Sigmoid colon (tissue), 4 donors: Measurements from ENCODE around the gene ADARB1.

Experiments used
- POLR2A ChIP-seq, 2 donors: fragments of 450-650 bp; IDR thresholded peaks; one replicate each; pipeline ENCODE4 v1.6.1; 2016; ENCODE audit warnings: antibody characterized with exemption in 2 of 2, mild to moderate bottlenecking in 2 of 2, moderate library complexity in 2 of 2
- POLR2AphosphoS5 ChIP-seq, 4 donors: sonication (generic); formaldehyde crosslinking; IDR thresholded peaks; one replicate each; pipeline ENCODE4 v1.6.1; 2017; ENCODE audit warnings: antibody characterized with exemption in 4 of 4
- TF ChIP-seq, protein P1 (sequence below), 4 experiments: fragments of 450-650 bp in 3 of 4; fragments of 200-600 bp in 1 of 4; IDR thresholded peaks; one replicate each; pipeline ENCODE4 v1.5.1; 2016 to 2019; ENCODE audit warnings: antibody characterized with exemption in 4 of 4, mild to moderate bottlenecking in 3 of 4, moderate library complexity in 2 of 4

DNA sequence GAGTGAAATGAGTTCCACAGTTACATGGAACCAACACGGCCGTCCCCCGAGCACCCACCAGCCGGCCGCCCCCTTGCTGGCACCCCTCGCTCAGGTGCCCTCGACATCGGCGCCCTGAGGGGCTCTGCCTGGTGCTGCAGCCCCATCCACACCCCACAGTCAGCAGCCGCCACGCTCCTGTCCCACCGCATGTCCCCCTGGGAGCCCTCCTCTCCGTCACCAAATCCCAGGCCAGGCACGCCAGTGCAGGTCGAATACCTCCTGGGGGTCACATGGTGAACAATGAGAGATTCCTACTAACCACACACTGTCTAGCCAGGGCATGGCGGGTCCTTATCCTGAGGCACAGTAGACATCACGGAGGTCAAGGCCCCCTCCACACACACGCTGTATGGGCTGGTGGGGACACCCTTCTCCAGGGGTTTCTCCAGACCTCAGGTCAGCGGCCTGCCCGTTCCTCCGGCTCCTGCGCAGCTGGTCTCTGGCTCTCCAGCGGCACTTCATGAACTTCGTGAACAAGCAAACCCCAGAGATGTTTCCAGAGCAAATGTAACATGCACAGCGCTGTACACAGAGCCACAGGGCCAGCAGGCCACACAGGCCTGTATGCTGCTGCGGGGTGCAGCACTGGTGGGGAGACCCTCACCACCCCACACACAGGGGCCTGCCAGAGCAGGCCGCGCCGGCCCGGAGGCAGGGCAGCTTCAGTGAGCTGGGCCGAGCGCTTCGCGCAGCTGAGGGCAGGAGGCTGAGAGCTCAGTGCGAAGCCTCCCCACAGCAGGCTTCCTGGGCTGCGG is 191.5 kb downstream of the ADARB1 start:
- TF ChIP-seq, protein P1, sequence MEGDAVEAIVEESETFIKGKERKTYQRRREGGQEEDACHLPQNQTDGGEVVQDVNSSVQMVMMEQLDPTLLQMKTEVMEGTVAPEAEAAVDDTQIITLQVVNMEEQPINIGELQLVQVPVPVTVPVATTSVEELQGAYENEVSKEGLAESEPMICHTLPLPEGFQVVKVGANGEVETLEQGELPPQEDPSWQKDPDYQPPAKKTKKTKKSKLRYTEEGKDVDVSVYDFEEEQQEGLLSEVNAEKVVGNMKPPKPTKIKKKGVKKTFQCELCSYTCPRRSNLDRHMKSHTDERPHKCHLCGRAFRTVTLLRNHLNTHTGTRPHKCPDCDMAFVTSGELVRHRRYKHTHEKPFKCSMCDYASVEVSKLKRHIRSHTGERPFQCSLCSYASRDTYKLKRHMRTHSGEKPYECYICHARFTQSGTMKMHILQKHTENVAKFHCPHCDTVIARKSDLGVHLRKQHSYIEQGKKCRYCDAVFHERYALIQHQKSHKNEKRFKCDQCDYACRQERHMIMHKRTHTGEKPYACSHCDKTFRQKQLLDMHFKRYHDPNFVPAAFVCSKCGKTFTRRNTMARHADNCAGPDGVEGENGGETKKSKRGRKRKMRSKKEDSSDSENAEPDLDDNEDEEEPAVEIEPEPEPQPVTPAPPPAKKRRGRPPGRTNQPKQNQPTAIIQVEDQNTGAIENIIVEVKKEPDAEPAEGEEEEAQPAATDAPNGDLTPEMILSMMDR (IDR thresholded peaks at IDR 0.05): no peak
- TF ChIP-seq POLR2A (IDR thresholded peaks at IDR 0.05) (no peak), POLR2AphosphoS5 (IDR thresholded peaks at IDR 0.05) (no peak)
